Hepatocyte (in vitro differentiated cells): ENCODE results near the gene RDH13. TPM values are rescaled to one million over a fixed set of nuclear protein-coding genes. Genes with fewer than 3 reads are reported as not detected.

Experiments
- DNase-seq: peaks from one replicate; pipeline ENCODE4 v3.0.0-alpha.2; 2016; ENCODE audit warnings: low spot score
- H2AFZ ChIP-seq: fragments of 200-600 bp; sonication (generic); 2 replicates; pipeline ENCODE4 v1.6.0; 2016; ENCODE audit warnings: antibody characterized with exemption, mild to moderate bottlenecking
- H3K27ac ChIP-seq: fragments of 200-600 bp; sonication (generic); 2 replicates; pipeline ENCODE4 v1.5.1; 2016; ENCODE audit warnings: mild to moderate bottlenecking
- H3K27me3 ChIP-seq: fragments of 200-600 bp; sonication (generic); 2 replicates; pipeline ENCODE4 v1.6.1; 2016
- H3K36me3 ChIP-seq: fragments of 200-600 bp; sonication (generic); replicated peaks from 2 replicates; pipeline ENCODE4 v1.5.1; 2016; ENCODE audit warnings: low read depth; ENCODE audit not compliant: insufficient read depth
- H3K4me1 ChIP-seq: fragments of 200-600 bp; sonication (generic); 2 replicates; pipeline ENCODE4 v1.5.1; 2016; ENCODE audit warnings: mild to moderate bottlenecking, moderate library complexity; ENCODE audit not compliant: insufficient read depth
- H3K4me2 ChIP-seq: fragments of 200-600 bp; sonication (generic); 2 replicates; pipeline ENCODE4 v1.6.0; 2016
- H3K4me3 ChIP-seq: fragments of 200-600 bp; sonication (generic); 2 replicates; pipeline ENCODE4 v1.5.1; 2016; ENCODE audit warnings: mild to moderate bottlenecking
- H3K79me2 ChIP-seq: fragments of 200-600 bp; sonication (generic); 2 replicates; pipeline ENCODE4 v1.6.0; 2017; ENCODE audit warnings: mild to moderate bottlenecking
- H3K9me2 ChIP-seq: fragments of 200-600 bp; sonication (generic); replicated peaks from 2 replicates; pipeline ENCODE4 v1.6.0; 2017; ENCODE audit warnings: mild to moderate bottlenecking; ENCODE audit not compliant: insufficient read depth
- H3K9me3 ChIP-seq: fragments of 200-600 bp; sonication (generic); 2 replicates; pipeline ENCODE4 v1.5.1; 2016; ENCODE audit warnings: low read depth, mild to moderate bottlenecking
- H4K20me1 ChIP-seq: fragments of 200-600 bp; sonication (generic); 2 replicates; pipeline ENCODE4 v1.6.0; 2016; ENCODE audit warnings: mild to moderate bottlenecking; ENCODE audit not compliant: insufficient read depth, poor library complexity, severe bottlenecking
- CTCF ChIP-seq: fragments of 200-600 bp; sonication (generic); IDR thresholded peaks from 2 replicates; pipeline ENCODE4 v1.5.1; 2016; ENCODE audit warnings: antibody characterized with exemption, mild to moderate bottlenecking; ENCODE audit not compliant: poor library complexity
- EZH2 ChIP-seq: fragments of 200-600 bp; sonication (generic); IDR thresholded peaks from 2 replicates; pipeline ENCODE4 v1.6.1; 2016; ENCODE audit warnings: antibody characterized with exemption, mild to moderate bottlenecking, borderline replicate concordance
- EZH2phosphoT487 ChIP-seq: fragments of 200-600 bp; sonication (generic); IDR thresholded peaks from one replicate; pipeline ENCODE4 v1.6.1; 2018; ENCODE audit warnings: antibody characterized with exemption, mild to moderate bottlenecking, low read depth, moderate library complexity; ENCODE audit not compliant: unreplicated experiment, severe bottlenecking
- WGBS: methylation state at CpG from one replicate; pipeline ENCODE4 v1.1.6; 2016; ENCODE audit warnings: low lambda C conversion rate; ENCODE audit errors: missing lambda C conversion rate; 5-methylcytosine and 5-hydroxymethylcytosine counted together
- polyA plus RNA-seq: library from polyadenylated mRNA; unstranded; fragments of >200 nt; fragmentation: Nextera tagmentation; extraction: Ambion mirVana; gene quantifications from 2 replicates; pipeline ENCODE4 v1.2.1, GENCODE V29; 2016
- total RNA-seq: library from RNA; depleted of rRNA; stranded (reverse); fragments of >200 nt; gene quantifications from 2 replicates; pipeline ENCODE4 v1.2.3, GENCODE V29; 2014

The RDH13 gene
- total and polyA plus RNA-seq, 2 experiments from 2014 or later = 17.3 to 17.7 TPM

- no peaks in the 10 kb centered on the region for H4K20me1 ChIP-seq
- no peaks in the 10 kb centered on the region for H3K9me2 ChIP-seq
- no peak overlapping the region for H3K27ac ChIP-seq
- no peak for TF ChIP-seq CTCF
- H3K27me3 ChIP-seq = no peaks in the 10 kb centered on the region
- no peaks in the 10 kb centered on the region for H3K9me3 ChIP-seq
- no peak for DNase-seq
- H3K4me3 ChIP-seq = no peak overlapping the region
- H3K4me2 ChIP-seq = no peak overlapping the region
- no peak overlapping the region for H2AFZ ChIP-seq
- no peaks in the 10 kb centered on the region for H3K79me2 ChIP-seq
- H3K4me1 ChIP-seq = no peaks in the 10 kb centered on the region
- H3K36me3 ChIP-seq = no peaks in the 10 kb centered on the region
- 97% methylated on average over 25 of the region's 25 CpGs for WGBS
These were observed 12.0 kb downstream of the RDH13 start for GRCh38 chr19:55050749-55051532.

DNA sequence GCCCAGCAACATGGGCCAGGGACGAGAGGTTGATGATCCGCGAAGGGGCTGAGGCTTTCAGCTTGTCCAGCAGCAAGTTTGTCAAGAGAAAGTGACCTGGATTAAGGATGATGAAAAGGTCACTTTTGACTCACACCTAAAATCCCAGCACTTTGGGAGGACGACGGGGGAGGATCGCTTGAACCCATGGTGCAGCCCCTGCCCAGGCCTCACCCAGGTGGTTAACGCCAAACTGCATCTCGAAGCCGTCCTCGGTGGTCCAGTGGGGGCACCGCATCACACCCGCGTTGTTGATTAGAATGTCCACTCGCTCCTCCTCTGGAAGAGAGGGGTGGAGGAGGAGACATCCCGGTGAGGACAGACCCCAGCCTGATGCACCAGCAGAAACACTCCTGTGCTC lies 14.5 kb downstream of the RDH13 start:
- Histone ChIP-seq H3K4me1 (no peaks in the 10 kb centered on the region), H3K4me3 (no peak overlapping the region), H3K36me3 (no peaks in the 10 kb centered on the region), H3K9me2 (no peaks in the 10 kb centered on the region), H4K20me1 (no peaks in the 10 kb centered on the region), H2AFZ (no peak overlapping the region), H3K9me3 (no peaks in the 10 kb centered on the region), H3K4me2 (no peak overlapping the region), H3K79me2 (no peaks in the 10 kb centered on the region), H3K27me3 (no peaks in the 10 kb centered on the region), H3K27ac (no peak overlapping the region)
- WGBS = 95% methylated on average over 11 of the region's 15 CpGs
- no peak for DNase-seq
- no peak for TF ChIP-seq EZH2
- TF ChIP-seq CTCF = no peak
- no peak for TF ChIP-seq EZH2phosphoT487

GRCh38 chr19:55047951-55048350 lies 15.0 kb downstream of the RDH13 start:
- Histone ChIP-seq H3K4me2 (no peak overlapping the region), H3K9me3 (no peaks in the 10 kb centered on the region), H3K36me3 (no peaks in the 10 kb centered on the region), H3K27me3 (no peaks in the 10 kb centered on the region), H4K20me1 (no peaks in the 10 kb centered on the region), H3K4me1 (no peaks in the 10 kb centered on the region), H3K4me3 (no peak overlapping the region), H2AFZ (no peak overlapping the region), H3K79me2 (no peaks in the 10 kb centered on the region), H3K27ac (no peak overlapping the region), H3K9me2 (no peaks in the 10 kb centered on the region)
- 95% methylated on average over 12 of the region's 12 CpGs for WGBS
- TF ChIP-seq CTCF (no peak), EZH2 (no peak), EZH2phosphoT487 (no peak)
- DNase-seq = no peak
